ENCODE results near the gene LPP. TPM values are rescaled to one million over a fixed set of nuclear protein-coding genes. Genes with fewer than 3 reads are reported as not detected.

The LPP gene
- total and polyA plus RNA-seq, 9 of the 15 experiments (the other 6 are each of a cell fraction or from before 2014, with no cell fraction given): 0.07 to 0.18 TPM; not detected in 7

GRCh38 chr3:188349933-188350332, 196.0 kb downstream of the LPP start (continued):
- TF ChIP-seq NFIX (CRISPR knock-in tag; IDR thresholded peaks at IDR 0.05; ENCODE audit: low read depth): no peak

GRCh38 chr3:188350961-188351360, 197.0 kb downstream of the LPP start:
- Histone ChIP-seq H3K4me3 (no peak overlapping the region), H3K9me3 (replicated peaks; ENCODE audit: control insufficient read depth, insufficient read depth, low read depth, low read length) (no peaks in the 10 kb centered on the region), H3K4me2 (ENCODE audit: insufficient read depth, low read length) (no peak overlapping the region), H3K36me3 (ENCODE audit: control insufficient read depth, insufficient read depth, low read length) (no peaks in the 10 kb centered on the region), H4K20me1 (replicated peaks; ENCODE audit: control insufficient read depth, insufficient read depth, low read length) (no peaks in the 10 kb centered on the region), H3K79me2 (ENCODE audit: control insufficient read depth, insufficient read depth, low read length) (no peaks in the 10 kb centered on the region), H2AFZ (ENCODE audit: low read depth, low read length) (no peak overlapping the region), H3K9me1 (ENCODE audit: control insufficient read depth, insufficient read depth, low read length) (no peaks in the 10 kb centered on the region), H3K27ac (ENCODE audit: extremely low read depth, low read depth, low read length) (no peak overlapping the region), H3K4me1 (replicated peaks in 1 of 2; ENCODE audit: control insufficient read depth in 2 of 2, insufficient read depth in 2 of 2, low read length in 2 of 2) (no peaks in the 10 kb centered on the region), H3K9ac (ENCODE audit: insufficient read depth in 1 of 2, low read depth in 2 of 2, low read length in 2 of 2) (no peak overlapping the region), H3K27me3 (ENCODE audit: control insufficient read depth in 2 of 2, insufficient read depth in 2 of 2, low read length in 2 of 2) (0 out of 5 replicates have a peak, but pooled peaks cover 0 to 5% of the 10 kb centered on the region in 2 experiments)
- in situ Hi-C loops (cut with MboI) (no loop called here), intact Hi-C loops (cut with micrococcal nuclease) (no loop called here)
- WGBS (ENCODE audit: insufficient coverage, low coverage, missing lambda C conversion rate): 0% methylated on average over 2 of the region's 2 CpGs
- no peak for DNase-seq (ENCODE audit: extremely low read depth in 1 of 4, low spot score in 3 of 4)
- CTCF ChIA-PET (ENCODE audit: low intra/inter-chr PET ratio): no interaction called here
- no peak for ATAC-seq
- no peak for FAIRE-seq
- POLR2A ChIA-PET: interaction anchor here (0.9 kb wide), 1 partner anchor 8 kb away, joined by 3 read pairs; no protein-coding TSS in a partner anchor
- no TSS peak for BruUV-seq (replicated peaks)
- TF ChIP-seq L3MBTL2 (IDR thresholded peaks at IDR 0.05) (no peak), AFF4 (CRISPR knock-in tag; IDR thresholded peaks at IDR 0.05) (no peak), ELK1 (CRISPR knock-in tag; IDR thresholded peaks at IDR 0.05) (no peak), ETS2 (tag; IDR thresholded peaks at IDR 0.05; ENCODE audit: borderline replicate concordance, poor library complexity, severe bottlenecking) (no peak), XRCC4 (IDR thresholded peaks at IDR 0.05; ENCODE audit: extremely low read depth, insufficient read depth, insufficient read length) (no peak), UBTF (IDR thresholded peaks at IDR 0.05; ENCODE audit: borderline replicate concordance in 1 of 2, low read depth in 2 of 2, low read length in 2 of 2) (no peak), U2AF2 (optimal IDR thresholded peaks at IDR 0.05; ENCODE audit: low read depth, low read length) (no peak), ZNF384 (IDR thresholded peaks at IDR 0.05; ENCODE audit: low read depth, low read length) (no peak), ZBTB12 (CRISPR knock-in tag; IDR thresholded peaks at IDR 0.05) (no peak), NFE2 (IDR thresholded peaks at IDR 0.05; ENCODE audit: low read depth) (no peak), NRF1 (conservative IDR thresholded peaks at IDR 0.05 in 1 of 2, IDR thresholded peaks at IDR 0.05 in 1 of 2) (no peak)

Measured in K562 (cell line).